GM21526 (cell line): ENCODE data around the gene PRAMEF6.
"Not testable (repeated sequence)": the region's sequence is repeated elsewhere in the genome, so short reads cannot be mapped to it uniquely, and the experiment has no call there.

Experiments used
- ATAC-seq: cut with Tn5 transposase; IDR thresholded peaks from one replicate; pipeline ENCODE4 v1.9.1; 2021; ENCODE audit warnings: moderate library complexity; ENCODE audit not compliant: unreplicated experiment, low FRiP score

PRAMEF6 gene

DNA sequence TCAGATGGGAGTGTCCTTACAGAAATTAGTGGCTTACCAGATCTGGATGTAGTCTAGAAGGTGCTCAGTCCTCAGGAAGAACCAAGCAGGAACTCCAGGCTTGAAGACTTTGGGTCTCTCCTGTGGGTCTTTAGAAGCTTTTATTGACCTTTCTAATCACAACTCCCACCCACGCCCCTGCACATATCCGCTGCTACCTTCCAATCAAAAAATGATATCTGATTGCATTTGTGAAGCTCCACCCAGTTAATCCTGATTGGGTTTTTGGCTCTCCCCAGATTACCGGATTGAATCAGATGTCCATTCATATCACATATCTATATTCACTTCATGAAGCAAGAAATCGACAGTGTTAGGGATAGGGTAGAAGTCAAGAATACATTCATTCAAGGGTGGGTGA lies at the start of gene PRAMEF6:
Gene PRAMEF6 (minus strand): TSS at position 101 of the 400 bp plus-strand sequence. CDS start 5,062 bp downstream, outside the sequence.
- ATAC-seq: not testable (repeated sequence)

DNA sequence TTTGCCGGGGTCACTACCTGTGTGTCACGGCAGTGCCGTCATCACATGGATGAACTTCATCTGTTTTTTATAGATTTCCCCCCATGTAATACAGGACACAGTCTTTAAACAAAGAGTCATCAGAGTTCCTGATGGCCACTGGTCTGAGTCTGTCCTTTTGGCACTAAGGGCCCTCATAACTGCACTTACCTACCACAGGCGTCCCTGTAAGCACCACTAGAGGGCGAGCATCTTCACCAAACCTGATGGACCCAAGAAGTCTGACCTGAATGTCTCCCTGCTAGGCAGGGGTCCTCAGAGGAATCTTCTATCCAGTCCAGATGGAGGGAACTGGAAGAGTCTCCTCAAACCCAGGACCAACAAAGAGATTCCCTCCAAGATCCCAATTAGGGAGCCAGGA lies 23.0 kb downstream of the PRAMEF6 start:
- not testable (repeated sequence) for ATAC-seq

DNA sequence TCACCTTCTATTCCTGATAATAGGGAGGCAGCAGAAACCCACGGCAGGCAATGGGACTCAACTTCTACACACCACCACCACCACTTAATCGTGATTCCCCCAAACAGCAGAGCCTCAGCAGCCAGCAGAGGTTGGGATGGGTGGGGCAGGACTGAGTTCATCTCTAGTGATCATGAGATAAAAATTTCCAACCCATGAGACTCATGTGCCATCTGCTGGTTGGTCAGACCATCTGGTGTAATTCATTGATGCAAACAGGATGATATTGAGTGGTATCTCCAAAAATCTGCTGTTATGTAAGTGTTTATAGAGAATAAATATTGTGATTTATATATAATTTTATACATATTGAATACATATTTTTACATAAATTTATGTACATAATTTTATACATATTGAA lies 25.6 kb downstream of the PRAMEF6 start:
- not testable (repeated sequence) for ATAC-seq

GRCh38 chr1:12916310-12916709 lies 31.1 kb downstream of the PRAMEF6 start, which contains the start of gene PRAMEF7:
Gene PRAMEF7 (plus strand): TSS chr1:12916610. CDS start chr1:12917693, 1,083 bp downstream.
- ATAC-seq: not testable (repeated sequence)

- ATAC-seq: not testable (repeated sequence)
Measured at GRCh38 chr1:12903793-12904572, 43.4 kb downstream of the PRAMEF6 start.

- ATAC-seq: not testable (repeated sequence)
Measured at GRCh38 chr1:12899186-12899585, 48.2 kb downstream of the PRAMEF6 start.

GRCh38 chr1:12898170-12898569 lies 49.2 kb downstream of the PRAMEF6 start, which contains the start of gene PRAMEF10:
Gene PRAMEF10 (minus strand): TSS chr1:12898270. CDS start chr1:12895847, 2,423 bp downstream.
- not testable (repeated sequence) for ATAC-seq
